Left ventricle myocardium inferior (tissue), 1 donor: ENCODE results near the gene MFAP1. TPM values are rescaled to one million over a fixed set of nuclear protein-coding genes. Genes with fewer than 3 reads are reported as not detected.

Source experiments
- DNase-seq: peaks from one replicate; pipeline ENCODE4 v3.0.0-alpha.2; 2020
- H3K27ac ChIP-seq: fragments of 200-600 bp; replicated peaks from 2 replicates; pipeline ENCODE4 v1.8.0; 2021
- H3K27me3 ChIP-seq: fragments of 200-600 bp; 2 replicates; pipeline ENCODE4 v1.8.0; 2021; ENCODE audit warnings: low read depth
- H3K36me3 ChIP-seq: fragments of 200-600 bp; 2 replicates; pipeline ENCODE4 v1.8.0; 2021
- H3K4me1 ChIP-seq: fragments of 200-600 bp; 2 replicates; pipeline ENCODE4 v1.8.0; 2021
- H3K4me3 ChIP-seq: fragments of 200-600 bp; 2 replicates; pipeline ENCODE4 v1.8.0; 2021; ENCODE audit warnings: mild to moderate bottlenecking, moderate library complexity
- H3K9me3 ChIP-seq: fragments of 200-600 bp; replicated peaks from 2 replicates; pipeline ENCODE4 v1.8.0; 2021
- intact Hi-C: fragments of 100-400 bp; cut with micrococcal nuclease; formaldehyde crosslinking; loops from one replicate; pipeline ENCODE4 v1.11.0; 2022
- long read RNA-seq: library from polyadenylated mRNA; unstranded; transcript quantifications from one replicate; pipeline ENCODE4 v2.0.0, GENCODE V29; 2021
- total RNA-seq: library from RNA; stranded (reverse); fragmentation: NEBNext Ultra II Directional; extraction: Animal tissue kit (Norgen Biotek cat#: 25700); gene quantifications from one replicate; pipeline ENCODE4 v1.2.1, GENCODE V29; 2021
- TF ChIP-seq, protein P1 (sequence below): fragments of 200-600 bp; IDR thresholded peaks from 2 replicates; pipeline ENCODE4 v1.8.0; 2021; ENCODE audit warnings: antibody characterized with exemption, mild to moderate bottlenecking, borderline replicate concordance
- donor health status: DM: no; HTN: yes; CAD: no; lungs with severe emphysema.

MFAP1 gene, protein sequence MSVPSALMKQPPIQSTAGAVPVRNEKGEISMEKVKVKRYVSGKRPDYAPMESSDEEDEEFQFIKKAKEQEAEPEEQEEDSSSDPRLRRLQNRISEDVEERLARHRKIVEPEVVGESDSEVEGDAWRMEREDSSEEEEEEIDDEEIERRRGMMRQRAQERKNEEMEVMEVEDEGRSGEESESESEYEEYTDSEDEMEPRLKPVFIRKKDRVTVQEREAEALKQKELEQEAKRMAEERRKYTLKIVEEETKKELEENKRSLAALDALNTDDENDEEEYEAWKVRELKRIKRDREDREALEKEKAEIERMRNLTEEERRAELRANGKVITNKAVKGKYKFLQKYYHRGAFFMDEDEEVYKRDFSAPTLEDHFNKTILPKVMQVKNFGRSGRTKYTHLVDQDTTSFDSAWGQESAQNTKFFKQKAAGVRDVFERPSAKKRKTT
- 20.4 TPM for total RNA-seq
- long read RNA-seq, transcript MFAP1-201 (9 exons, 2,155 nt), result major isoform, 31 of 36 reads
- long read RNA-seq, partial matches to known transcripts, result 5 of 36 reads
- long read RNA-seq, other reads (novel, unspliced or antisense), result 0 of 36 reads

DNA sequence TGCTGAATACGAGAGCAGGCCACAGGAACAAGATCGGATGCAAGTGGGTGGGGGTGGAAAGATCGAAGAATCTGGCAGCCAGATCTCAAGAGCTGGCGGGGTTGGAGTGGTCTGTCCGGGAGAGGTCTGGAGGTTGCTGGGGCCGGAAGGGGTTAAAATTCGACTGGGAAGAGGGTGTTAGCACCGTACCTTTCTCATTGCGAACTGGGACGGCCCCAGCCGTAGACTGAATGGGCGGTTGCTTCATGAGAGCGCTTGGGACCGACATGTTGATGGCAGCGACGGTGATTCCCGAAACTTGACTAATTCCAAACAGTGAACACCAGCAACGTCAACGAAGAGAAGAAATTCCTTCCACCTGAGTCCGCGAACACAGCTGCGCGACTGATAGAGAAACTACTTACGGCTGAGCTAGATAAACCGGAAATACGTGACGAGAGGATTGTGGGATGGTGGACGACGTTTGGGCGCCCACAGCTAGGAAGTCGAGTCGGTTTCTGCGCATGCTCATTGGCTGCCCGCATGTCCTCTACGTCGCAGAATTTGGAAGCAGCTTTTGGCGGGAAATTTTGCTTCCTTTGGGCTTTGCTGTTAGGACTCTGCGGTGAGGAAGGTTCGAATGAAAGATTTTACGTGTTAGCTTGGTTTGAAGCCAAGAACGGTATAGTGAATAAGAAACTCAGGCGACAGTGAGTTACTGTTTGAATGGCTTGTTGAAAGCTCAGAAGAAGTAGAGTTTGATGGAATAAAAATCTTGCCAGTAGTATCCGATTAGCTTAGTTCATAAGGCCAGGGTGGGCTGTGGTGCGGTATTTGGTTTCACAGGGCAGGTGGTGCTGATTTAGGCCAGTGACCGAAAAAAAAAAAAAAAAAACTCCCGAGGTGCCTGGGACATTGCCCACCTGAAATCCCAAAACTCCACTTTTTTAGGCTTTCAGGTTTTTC, at the start of gene MFAP1:
TSS of gene MFAP1 (minus strand) at position 389 of the 945 bp plus-strand sequence. CDS start at position 268, 121 bp downstream.
- TF ChIP-seq, protein P1, sequence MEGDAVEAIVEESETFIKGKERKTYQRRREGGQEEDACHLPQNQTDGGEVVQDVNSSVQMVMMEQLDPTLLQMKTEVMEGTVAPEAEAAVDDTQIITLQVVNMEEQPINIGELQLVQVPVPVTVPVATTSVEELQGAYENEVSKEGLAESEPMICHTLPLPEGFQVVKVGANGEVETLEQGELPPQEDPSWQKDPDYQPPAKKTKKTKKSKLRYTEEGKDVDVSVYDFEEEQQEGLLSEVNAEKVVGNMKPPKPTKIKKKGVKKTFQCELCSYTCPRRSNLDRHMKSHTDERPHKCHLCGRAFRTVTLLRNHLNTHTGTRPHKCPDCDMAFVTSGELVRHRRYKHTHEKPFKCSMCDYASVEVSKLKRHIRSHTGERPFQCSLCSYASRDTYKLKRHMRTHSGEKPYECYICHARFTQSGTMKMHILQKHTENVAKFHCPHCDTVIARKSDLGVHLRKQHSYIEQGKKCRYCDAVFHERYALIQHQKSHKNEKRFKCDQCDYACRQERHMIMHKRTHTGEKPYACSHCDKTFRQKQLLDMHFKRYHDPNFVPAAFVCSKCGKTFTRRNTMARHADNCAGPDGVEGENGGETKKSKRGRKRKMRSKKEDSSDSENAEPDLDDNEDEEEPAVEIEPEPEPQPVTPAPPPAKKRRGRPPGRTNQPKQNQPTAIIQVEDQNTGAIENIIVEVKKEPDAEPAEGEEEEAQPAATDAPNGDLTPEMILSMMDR, result no peak
- Histone ChIP-seq H3K36me3 (no peaks in the 10 kb centered on the region), H3K4me1 (peaks cover 66% of the 10 kb centered on the region), H3K27me3 (no peaks in the 10 kb centered on the region), H3K4me3 (peak within 1 kb of the TSS; percentile 89), H3K9me3 (no peaks in the 10 kb centered on the region), H3K27ac (peak within 1 kb of the TSS; percentile 90)
- intact Hi-C loops, result no loop called here
- DNase-seq, result peak; percentile 93

DNA sequence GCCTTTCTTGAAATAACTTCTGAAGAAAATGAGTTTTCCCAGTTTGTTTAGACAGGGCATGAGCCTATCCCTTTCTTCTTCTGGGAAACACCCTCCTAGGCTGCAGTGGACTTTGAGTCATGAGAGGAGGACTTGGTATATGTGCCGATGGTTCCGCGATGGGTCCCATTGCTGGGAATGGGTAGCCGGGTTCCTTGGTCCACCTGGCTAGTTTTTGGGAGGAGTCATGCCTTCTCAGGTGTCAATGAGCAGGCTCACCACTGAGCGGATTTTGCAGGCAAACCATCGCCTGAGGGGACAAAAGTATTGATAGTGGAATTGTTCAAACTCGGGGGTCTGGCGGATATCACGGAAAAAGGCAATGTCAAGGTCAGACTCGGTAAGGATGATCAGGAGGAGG, 49.2 kb upstream of the MFAP1 start:
- intact Hi-C loops, result no loop called here
- DNase-seq, result no peak
- TF ChIP-seq, protein P1, result no peak
- Histone ChIP-seq H3K9me3 (no peaks in the 10 kb centered on the region), H3K4me3 (no peak overlapping the region), H3K36me3 (peaks cover 41% of the 10 kb centered on the region), H3K27me3 (no peaks in the 10 kb centered on the region), H3K27ac (peak overlapping the region; percentile 37), H3K4me1 (peaks cover 56% of the 10 kb centered on the region)

DNA sequence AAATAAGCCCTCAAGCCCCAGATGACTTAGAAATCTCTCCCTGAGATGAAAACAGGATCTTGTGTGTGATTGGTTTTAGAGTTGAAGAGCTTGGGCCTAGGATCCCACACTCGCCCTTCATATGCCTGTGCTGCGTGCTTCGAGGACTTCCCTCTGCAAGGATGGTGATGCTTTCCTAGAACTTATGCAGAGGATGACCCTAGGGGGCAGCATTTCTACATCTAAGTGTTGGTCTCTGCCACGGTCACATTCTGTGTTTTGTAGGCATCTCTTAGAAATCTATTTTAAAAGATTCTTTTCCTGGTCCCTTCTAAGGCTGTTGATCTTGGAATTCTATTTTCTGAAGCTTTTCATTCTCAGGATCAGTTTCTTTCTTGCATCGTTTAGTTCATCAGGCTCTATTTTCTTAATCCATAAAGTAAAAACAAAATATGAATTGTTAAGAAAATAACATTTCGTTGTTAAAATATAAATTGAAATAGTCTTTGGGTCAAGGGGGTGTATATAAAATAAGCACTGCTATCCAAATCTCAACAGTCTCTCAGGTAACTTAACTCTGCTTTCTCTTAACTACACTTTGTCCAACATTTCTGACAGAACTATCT, 48.0 kb upstream of the MFAP1 start:
- Histone ChIP-seq H3K9me3 (no peaks in the 10 kb centered on the region), H3K27me3 (no peaks in the 10 kb centered on the region), H3K4me1 (peaks cover 56% of the 10 kb centered on the region), H3K36me3 (peaks cover 41% of the 10 kb centered on the region), H3K4me3 (no peak overlapping the region), H3K27ac (peak overlapping the region; percentile 36)
- no peak for DNase-seq
- TF ChIP-seq, protein P1, result peak; percentile 65
- intact Hi-C loops, result no loop called here

DNA sequence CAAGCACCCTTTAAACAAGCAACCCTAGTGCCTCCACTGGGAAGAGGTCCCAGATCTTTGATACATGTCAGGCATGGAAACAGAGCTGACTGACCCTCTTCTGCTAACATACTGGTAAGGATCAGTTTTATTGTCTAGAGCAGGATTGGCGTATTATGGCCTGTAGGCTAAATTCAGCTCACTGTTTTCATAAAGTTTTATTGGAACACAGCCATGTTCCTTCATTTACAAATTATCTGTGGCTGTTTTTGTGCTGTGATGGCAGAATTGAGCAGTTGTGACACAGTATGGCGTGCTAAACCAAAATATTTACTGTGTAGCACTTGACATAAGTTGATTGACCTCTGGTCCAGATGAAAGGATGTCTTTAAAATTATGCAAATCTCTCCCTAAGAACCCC, 47.3 kb upstream of the MFAP1 start:
- intact Hi-C loops, result no loop called here
- TF ChIP-seq, protein P1, result no peak
- Histone ChIP-seq H3K9me3 (no peaks in the 10 kb centered on the region), H3K27me3 (no peaks in the 10 kb centered on the region), H3K4me1 (peaks cover 54% of the 10 kb centered on the region), H3K4me3 (no peak overlapping the region), H3K27ac (peak overlapping the region; percentile 36), H3K36me3 (peaks cover 45% of the 10 kb centered on the region)
- no peak for DNase-seq

DNA sequence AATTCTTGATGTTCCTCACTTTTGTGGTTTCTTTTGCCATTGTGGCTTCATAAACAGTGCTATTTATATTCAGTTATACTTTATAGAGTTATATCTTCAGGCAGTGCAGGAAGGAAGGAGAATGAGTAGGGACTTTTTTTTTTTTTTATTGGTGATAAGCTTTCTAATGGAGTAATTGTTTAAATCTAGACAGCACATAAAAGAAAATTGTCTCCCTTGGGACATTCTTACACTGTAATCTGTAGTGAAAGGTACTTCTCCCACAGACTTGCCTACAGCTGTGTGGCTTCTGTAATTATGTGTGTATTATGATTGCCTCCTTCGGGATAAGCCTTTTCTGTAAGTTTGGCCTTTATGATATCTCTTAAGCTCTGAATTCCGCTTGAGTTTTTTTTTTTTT, 43.9 kb upstream of the MFAP1 start:
- Histone ChIP-seq H3K27ac (no peak overlapping the region), H3K4me3 (no peak overlapping the region), H3K27me3 (no peaks in the 10 kb centered on the region), H3K9me3 (no peaks in the 10 kb centered on the region), H3K4me1 (peaks cover 23% of the 10 kb centered on the region), H3K36me3 (peaks cover 50% of the 10 kb centered on the region)
- intact Hi-C loops, result no loop called here
- TF ChIP-seq, protein P1, result no peak
- DNase-seq, result no peak
